ENCODE results near the gene AKT3. TPM values are rescaled to one million over a fixed set of nuclear protein-coding genes. Genes with fewer than 3 reads are reported as not detected.
A peak's percentile ranks its signal among the peaks of the same experiment; 100 is the strongest.

Gene AKT3
- total RNA-seq, 6 donors from 2014 or later, result 23.0 to 51.2 (median 46.8) TPM

GRCh38 chr1:243582326-243582725, 267.7 kb downstream of the AKT3 start:
- DNase-seq (no peak), ATAC-seq (ENCODE audit: low FRiP score in 2 of 2) (no peak)
- H3K4me3 ChIP-seq, result no peak overlapping the region
- WGBS, 2 donors, result 82 to 92% methylated on average over 1 of the region's 1 CpG
- peaks cover 9 to 22% (median 12%) of the 10 kb centered on the region in 4 donors for H3K9me3 ChIP-seq
- H3K27ac ChIP-seq, result no peak overlapping the region
- TF ChIP-seq CTCF (IDR thresholded peaks at IDR 0.05), result no peak
- no peak for TF ChIP-seq POLR2A (IDR thresholded peaks at IDR 0.05)
- no peak for TF ChIP-seq POLR2AphosphoS5 (IDR thresholded peaks at IDR 0.05)
- no peaks in the 10 kb centered on the region for H3K27me3 ChIP-seq
- peaks cover 0 to 9% (median 0%) of the 10 kb centered on the region in 4 donors for H3K36me3 ChIP-seq
- H3K4me1 ChIP-seq, result no peaks in the 10 kb centered on the region

- H3K4me1 ChIP-seq, result no peaks in the 10 kb centered on the region
- no peak overlapping the region for H3K4me3 ChIP-seq
- H3K27me3 ChIP-seq, result no peaks in the 10 kb centered on the region
- peaks cover 0 to 9% (median 0%) of the 10 kb centered on the region in 4 donors for H3K36me3 ChIP-seq
- WGBS, 2 donors, result 100% methylated on average over 1 of the region's 1 CpG; no CpG with 5 or more reads in 1 of the 2 donors
- ATAC-seq (ENCODE audit: low FRiP score in 2 of 2), result no peak
- H3K27ac ChIP-seq, result no peak overlapping the region
- peaks cover 9 to 22% (median 14%) of the 10 kb centered on the region in 4 donors for H3K9me3 ChIP-seq
- DNase-seq, result no peak
- no peak for TF ChIP-seq EP300 (IDR thresholded peaks at IDR 0.05)
- TF ChIP-seq POLR2AphosphoS5 (IDR thresholded peaks at IDR 0.05), result no peak
- TF ChIP-seq CTCF (IDR thresholded peaks at IDR 0.05), result no peak
- no peak for TF ChIP-seq POLR2A (IDR thresholded peaks at IDR 0.05)
Measured at GRCh38 chr1:243580984-243581383, 269.1 kb downstream of the AKT3 start.

GRCh38 chr1:243580072-243580471, 270.0 kb downstream of the AKT3 start:
- DNase-seq (no peak), ATAC-seq (ENCODE audit: low FRiP score in 2 of 2) (peak in 1 of 2 donors; percentile 90)
- H3K9me3 ChIP-seq, result peaks cover 4 to 16% (median 10%) of the 10 kb centered on the region in 4 donors
- TF ChIP-seq POLR2AphosphoS5 (IDR thresholded peaks at IDR 0.05), result no peak
- TF ChIP-seq CTCF (IDR thresholded peaks at IDR 0.05), result no peak
- TF ChIP-seq POLR2A (IDR thresholded peaks at IDR 0.05), result no peak
- TF ChIP-seq EP300 (IDR thresholded peaks at IDR 0.05), result no peak
- no peaks in the 10 kb centered on the region for H3K4me1 ChIP-seq
- no peak overlapping the region for H3K27ac ChIP-seq
- H3K36me3 ChIP-seq, result peaks cover 0 to 9% (median 0%) of the 10 kb centered on the region in 4 donors
- no peak overlapping the region for H3K4me3 ChIP-seq
- 84 to 93% methylated on average over 4 to 5 of the region's 5 CpGs for WGBS, 2 donors
- H3K27me3 ChIP-seq, result no peaks in the 10 kb centered on the region

GRCh38 chr1:243575070-243575469, 275.0 kb downstream of the AKT3 start:
- WGBS, 2 donors, result 93 to 96% methylated on average over 2 of the region's 2 CpGs
- TF ChIP-seq CTCF (IDR thresholded peaks at IDR 0.05) (no peak), EP300 (IDR thresholded peaks at IDR 0.05) (no peak), POLR2AphosphoS5 (IDR thresholded peaks at IDR 0.05) (no peak), POLR2A (IDR thresholded peaks at IDR 0.05) (no peak)

GRCh38 chr1:243572940-243573339, 277.1 kb downstream of the AKT3 start:
- H3K36me3 ChIP-seq, result peaks cover 0 to 8% (median 0%) of the 10 kb centered on the region in 4 donors
- H3K27ac ChIP-seq, result no peak overlapping the region
- no peak overlapping the region for H3K4me3 ChIP-seq
- WGBS, 2 donors, result 93 to 95% methylated on average over 7 of the region's 7 CpGs
- no peak for DNase-seq
- H3K4me1 ChIP-seq, result peaks cover 0 to 3% (median 0%) of the 10 kb centered on the region in 4 donors
- no peak for TF ChIP-seq POLR2AphosphoS5 (IDR thresholded peaks at IDR 0.05)
- no peak for TF ChIP-seq EP300 (IDR thresholded peaks at IDR 0.05)
- TF ChIP-seq CTCF (IDR thresholded peaks at IDR 0.05), result no peak
- no peak for TF ChIP-seq POLR2A (IDR thresholded peaks at IDR 0.05)
- peaks cover 0 to 5% (median 0%) of the 10 kb centered on the region in 4 donors for H3K9me3 ChIP-seq
- ATAC-seq (ENCODE audit: low FRiP score in 2 of 2), result no peak
- H3K27me3 ChIP-seq, result no peaks in the 10 kb centered on the region

More at GRCh38 chr1:243575070-243575469, 275.0 kb downstream of the AKT3 start:
- no peak for ATAC-seq (ENCODE audit: low FRiP score in 2 of 2)
- Histone ChIP-seq H3K4me3 (no peak overlapping the region), H3K27ac (no peak overlapping the region), H3K27me3 (no peaks in the 10 kb centered on the region), H3K9me3 (peaks cover 0 to 5% (median 0%) of the 10 kb centered on the region in 4 donors), H3K4me1 (peaks cover 0 to 3% (median 0%) of the 10 kb centered on the region in 4 donors), H3K36me3 (peaks cover 0 to 8% (median 0%) of the 10 kb centered on the region in 4 donors)
- DNase-seq, result no peak

Measured in upper lobe of left lung (tissue), 6 donors.